NCI-H510A (cell line): ENCODE results near the gene TSEN34.
"Not testable (repeated sequence)": the region's sequence is repeated elsewhere in the genome, so short reads cannot be mapped to it uniquely, and the experiment has no call there.

Experiments used
- DNase-seq: peaks from one replicate; lab custom pipeline; 2025; lab: John Stamatoyannopoulos, UW

TSEN34 gene

GRCh38 chr19:54160854-54161253 lies 30.3 kb upstream of the TSEN34 start:
- no peak for DNase-seq

GRCh38 chr19:54162241-54162805 lies 28.8 kb upstream of the TSEN34 start:
- DNase-seq: no peak

- no peak for DNase-seq
Measured at GRCh38 chr19:54162884-54163283, 28.2 kb upstream of the TSEN34 start.

GRCh38 chr19:54164369-54165068 lies 26.6 kb upstream of the TSEN34 start:
- DNase-seq: no peak

GRCh38 chr19:54165222-54165621 lies 25.9 kb upstream of the TSEN34 start:
- no peak for DNase-seq

GRCh38 chr19:54168174-54168917 lies 22.8 kb upstream of the TSEN34 start:
- DNase-seq: peak; percentile 66

- DNase-seq: no peak
Measured at GRCh38 chr19:54169149-54169740, 21.9 kb upstream of the TSEN34 start.

- DNase-seq: not testable (repeated sequence)
Measured at GRCh38 chr19:54171736-54172431, 19.2 kb upstream of the TSEN34 start.

- peak; percentile 89 for DNase-seq
Measured at GRCh38 chr19:54172471-54173358, 18.4 kb upstream of the TSEN34 start, which contains the start of gene TMC4. Gene TMC4 (minus strand): TSS chr19:54173160. CDS start chr19:54173117, 43 bp downstream.

GRCh38 chr19:54173359-54173699 lies 17.8 kb upstream of the TSEN34 start:
- no peak for DNase-seq

GRCh38 chr19:54173951-54174834 lies 16.9 kb upstream of the TSEN34 start:
- DNase-seq: no peak

GRCh38 chr19:54178581-54179261 lies 12.4 kb upstream of the TSEN34 start:
- peak; percentile 54 for DNase-seq

GRCh38 chr19:54179262-54179852 lies 11.8 kb upstream of the TSEN34 start:
- no peak for DNase-seq

GRCh38 chr19:54179921-54180461 lies 11.1 kb upstream of the TSEN34 start:
- DNase-seq: peak; percentile 90

- DNase-seq: no peak
Measured at GRCh38 chr19:54180691-54181091, 10.4 kb upstream of the TSEN34 start.

GRCh38 chr19:54181894-54182293 lies 9.2 kb upstream of the TSEN34 start:
- DNase-seq: not testable (repeated sequence)

GRCh38 chr19:54183431-54183830 lies 7.7 kb upstream of the TSEN34 start:
- DNase-seq: no peak

- DNase-seq: no peak
Measured at GRCh38 chr19:54186351-54186750, 4.8 kb upstream of the TSEN34 start.

- DNase-seq: no peak
Measured at GRCh38 chr19:54186934-54187381, 4.2 kb upstream of the TSEN34 start.
